K562 (cell line): ENCODE results near the gene PRDM15. TPM values are rescaled to one million over a fixed set of nuclear protein-coding genes. Genes with fewer than 3 reads are reported as not detected.

ENCODE experiments used
- ATAC-seq: fragments of 200-7000 bp; cut with Tn5 transposase; 3 replicates; pipeline ENCODE4 v1.9.1; 2020; ENCODE audit warnings: moderate library complexity
- Bru-seq: library from RNA; stranded (reverse); fragments of 400-500 nt; gene quantifications from one replicate; lab custom pipeline; 2021; lab: Mats Ljungman, UMichigan
- BruChase-seq, 2 experiments: library from RNA; stranded (reverse); fragments of 400-500 nt; gene quantifications; one replicate each; lab custom pipeline; 2021; lab: Mats Ljungman, UMichigan
- BruUV-seq: library from RNA; stranded (reverse); fragments of 400-500 nt; replicated peaks from 2 replicates; lab custom pipeline; 2021; lab: Mats Ljungman, UMichigan
- CTCF ChIA-PET: fragments of 300-600 bp; formaldehyde crosslinking; extraction: SDS; loops from one replicate; lab custom pipeline; 2021; ENCODE audit warnings: low intra/inter-chr PET ratio; lab: Yijun Ruan, JAX
- POLR2A ChIA-PET: fragments of 300-600, 350-650 bp; sonication (Branson Sonifier 250); formaldehyde crosslinking; extraction: SDS; loops from one replicate; lab custom pipeline; 2021; ENCODE audit warnings: antibody characterized with exemption, inconsistent platforms; lab: Yijun Ruan, JAX
- DNase-seq, 4 experiments: peaks; one replicate each; pipeline versions ENCODE4 v3.0.0 to v3.0.0-alpha.2; 2011 to 2018; ENCODE audit warnings: low spot score in 3 of 4, mixed read lengths in 3 of 4; ENCODE audit errors: extremely low read depth in 1 of 4
- FAIRE-seq: peaks from 2 replicates; lab custom pipeline; 2011; peaks lifted over from hg19 to GRCh38; lab: Jason Lieb, UNC
- H2AFZ ChIP-seq: 2 replicates; pipeline ENCODE4 v1.6.0; 2011; ENCODE audit warnings: low read depth, low read length, control low read depth, inconsistent platforms
- H3K27ac ChIP-seq: fragments of 200-600 bp; 3 replicates; pipeline ENCODE4 v1.8.0; 2011; ENCODE audit warnings: low read depth, mild to moderate bottlenecking, control low read depth, inconsistent platforms, low read length, moderate library complexity, mixed read lengths; ENCODE audit errors: extremely low read depth
- H3K27me3 ChIP-seq, 2 experiments: fragments of 300-600 bp in 1 of 2; 2 replicates in 1 of 2; 3 replicates in 1 of 2; pipeline versions ENCODE4 v1.6.0 to v1.8.0; 2011; ENCODE audit warnings: inconsistent platforms in 2 of 2, low read length in 2 of 2, mild to moderate bottlenecking in 1 of 2, mixed read lengths in 1 of 2, moderate library complexity in 1 of 2; ENCODE audit not compliant: control insufficient read depth in 2 of 2, insufficient read depth in 2 of 2
- H3K36me3 ChIP-seq: fragments of 300-600 bp; 3 replicates; pipeline ENCODE4 v1.8.0; 2011; ENCODE audit warnings: mild to moderate bottlenecking, low read length, inconsistent platforms; ENCODE audit not compliant: control insufficient read depth, insufficient read depth
- H3K4me1 ChIP-seq, 2 experiments: fragments of 200-600 bp in 1 of 2; replicated peaks in 1 of 2; 2 replicates in 1 of 2; 3 replicates in 1 of 2; pipeline versions ENCODE4 v1.5.1 to v1.8.0; 2011; ENCODE audit warnings: inconsistent platforms in 2 of 2, low read length in 2 of 2, mild to moderate bottlenecking in 1 of 2, mixed read lengths in 1 of 2, moderate library complexity in 1 of 2; ENCODE audit not compliant: control insufficient read depth in 2 of 2, insufficient read depth in 2 of 2
- H3K4me2 ChIP-seq: 2 replicates; pipeline ENCODE4 v1.6.1; 2011; ENCODE audit warnings: low read length, control low read depth, inconsistent platforms, mixed read lengths; ENCODE audit not compliant: insufficient read depth
- H3K4me3 ChIP-seq: fragments of 200-600 bp; sonication (generic), shearing (Covaris generic); 2 replicates; pipeline ENCODE4 v1.5.1; 2016; ENCODE audit warnings: control low read depth, inconsistent platforms
- H3K79me2 ChIP-seq: fragments of 200-600 bp; 3 replicates; pipeline ENCODE4 v1.8.0; 2011; ENCODE audit warnings: low read length, inconsistent platforms; ENCODE audit not compliant: control insufficient read depth, insufficient read depth
- H3K9ac ChIP-seq, 2 experiments: 2 replicates each; pipeline versions ENCODE4 v1.6.0 to v1.6.1; 2011; ENCODE audit warnings: low read depth in 2 of 2, low read length in 2 of 2, control low read depth in 1 of 2, inconsistent platforms in 1 of 2, mild to moderate bottlenecking in 1 of 2, mixed read lengths in 1 of 2; ENCODE audit not compliant: insufficient read depth in 1 of 2
- H3K9me1 ChIP-seq: one replicate; pipeline ENCODE4 v1.6.0; 2011; ENCODE audit warnings: inconsistent platforms, mild to moderate bottlenecking, low read length, moderate library complexity; ENCODE audit not compliant: control insufficient read depth, insufficient read depth
- H3K9me3 ChIP-seq: replicated peaks from 2 replicates; pipeline ENCODE4 v1.5.1; 2011; ENCODE audit warnings: low read depth, low read length, inconsistent platforms; ENCODE audit not compliant: control insufficient read depth, insufficient read depth
- H4K20me1 ChIP-seq: replicated peaks from 2 replicates; pipeline ENCODE4 v1.6.1; 2011; ENCODE audit warnings: low read length, inconsistent platforms, mixed read lengths; ENCODE audit not compliant: control insufficient read depth, insufficient read depth
- AFF4 ChIP-seq: sonication (generic); formaldehyde crosslinking; IDR thresholded peaks from 2 replicates; pipeline ENCODE4 v1.8.0; 2023; ENCODE audit warnings: mild to moderate bottlenecking, missing genetic modification reagents
- ELF4 ChIP-seq: fragments of 450-650 bp; formaldehyde crosslinking; IDR thresholded peaks from 2 replicates; pipeline ENCODE4 v1.4.0; 2022; ENCODE audit warnings: missing genetic modification characterization
- HCFC1 ChIP-seq: IDR thresholded peaks from 2 replicates; pipeline ENCODE4 v1.6.1; 2012; ENCODE audit warnings: low read depth, low read length, improper control_type of control experiment
- MXD1 ChIP-seq: fragments of 250-450 bp; sonication (Bioruptor Pico); IDR thresholded peaks from 2 replicates; pipeline ENCODE4 v1.8.0; 2021; ENCODE audit warnings: borderline replicate concordance, mild to moderate bottlenecking, moderate library complexity; ENCODE audit not compliant: poor library complexity, severe bottlenecking
- RB1 ChIP-seq: fragments of 450-650 bp; IDR thresholded peaks from 2 replicates; pipeline ENCODE4 v1.6.1; 2017; ENCODE audit warnings: low read depth, mild to moderate bottlenecking
- SRSF3 ChIP-seq: fragments of 200-400 bp; formaldehyde crosslinking; IDR thresholded peaks from 2 replicates; pipeline ENCODE4 v1.6.1; 2016; ENCODE audit warnings: mild to moderate bottlenecking, low read length, moderate library complexity; ENCODE audit not compliant: insufficient read depth
- TEAD4 ChIP-seq, 2 experiments: sonication (generic) in 1 of 2; formaldehyde crosslinking in 1 of 2; IDR thresholded peaks; 2 replicates each; pipeline versions ENCODE4 v1.6.1 to v1.8.0; 2012 to 2022; ENCODE audit warnings: borderline replicate concordance in 1 of 2, inconsistent platforms in 1 of 2, low read length in 1 of 2, mild to moderate bottlenecking in 1 of 2, missing genetic modification reagents in 1 of 2
- ZNF511 ChIP-seq: sonication (generic); formaldehyde crosslinking; IDR thresholded peaks from 2 replicates; pipeline ENCODE4 v1.8.0; 2022; ENCODE audit warnings: mild to moderate bottlenecking, missing genetic modification reagents
- WGBS: fragments of 100-300 bp; shearing (Covaris generic); methylation state at CpG from one replicate; pipeline ENCODE4 v1.1.6; 2016; ENCODE audit warnings: low coverage, mixed read lengths; ENCODE audit not compliant: insufficient coverage; ENCODE audit errors: missing lambda C conversion rate; 5-methylcytosine and 5-hydroxymethylcytosine counted together
- in situ Hi-C: fragments of 300-500 bp; cut with MboI; formaldehyde crosslinking; loops from 4 replicates; pipeline ENCODE4 v1.15.0; 2018; ENCODE audit warnings: inconsistent platforms, mixed read lengths
- intact Hi-C: fragments of 100-400 bp; cut with micrococcal nuclease; formaldehyde crosslinking; loops from 2 replicates; pipeline ENCODE4 v1.14.2; 2022
- long read RNA-seq, 3 experiments: library from polyadenylated mRNA in 2 of 3; library from RNA in 1 of 3; unstranded in 2 of 3; stranded (forward) in 1 of 3; transcript quantifications; one replicate each; pipeline ENCODE4 v2.0.0, GENCODE V29; 2019 to 2022
- polyA minus RNA-seq, 3 experiments: library from RNA; depleted of rRNA, polyadenylated mRNA; stranded (reverse); fragments of >200 nt; gene quantifications; 2 replicates each; pipeline ENCODE4 v1.2.3, GENCODE V29; 2011
- polyA plus RNA-seq, 8 experiments: library from polyadenylated mRNA; depleted of rRNA in 4 of 8; stranded (reverse) in 5 of 8; unstranded in 3 of 8; fragments of >200 nt; fragmentation: Nextera tagmentation in 2 of 8; fragmentation: Illumina TruSeq in 1 of 8; extraction: Ambion mirVana in 2 of 8; extraction: Trizol in 1 of 8; gene quantifications; 2 replicates each; pipeline versions ENCODE4 v1.2.1 to v1.2.3, GENCODE V29; 2011 to 2014; ENCODE audit warnings: inconsistent platforms in 1 of 8, missing spikeins in 1 of 8
- total RNA-seq, 7 experiments: library from RNA; depleted of rRNA in 6 of 7; stranded (reverse); fragments of >200 nt in 6 of 7; fragmentation: Illumina TruSeq in 2 of 7; extraction: Trizol in 2 of 7; gene quantifications; 2 replicates each; pipeline versions ENCODE4 v1.2.1 to v1.2.3, GENCODE V29; 2011 to 2021; ENCODE audit warnings: low replicate concordance in 1 of 7

The PRDM15 gene
- total RNA-seq (2011; cell fraction: chromatin; rRNA removed; ENCODE audit: low replicate concordance), result 56.7 and 69.0 TPM in 2 replicates
- total RNA-seq (2011; cell fraction: nucleolus; rRNA removed), result 33.8 and 45.0 TPM in 2 replicates
- 31.8 and 32.0 TPM in 2 replicates for total RNA-seq (2011; cell fraction: nucleoplasm; rRNA removed)
- total RNA-seq (2014; rRNA removed) (6.2 and 10.0 TPM in 2 replicates), total RNA-seq (2014; rRNA removed; fragmentation: Illumina TruSeq; extraction: Trizol) (2.9 and 4.4 TPM in 2 replicates), total RNA-seq (2015; rRNA removed; fragmentation: Illumina TruSeq; extraction: Trizol) (6.0 and 6.6 TPM in 2 replicates), total RNA-seq (2021) (7.6 and 9.2 TPM in 2 replicates), polyA plus RNA-seq (2011; rRNA removed) (6.6 and 12.2 TPM in 2 replicates), polyA plus RNA-seq (2014; fragmentation: Illumina TruSeq; extraction: Trizol) (6.0 and 6.2 TPM in 2 replicates), polyA plus RNA-seq (2014; fragmentation: Nextera tagmentation; extraction: Ambion mirVana) (1 to 10 TPM in 1 of 2 experiments, under 1 TPM in 1; 0.93 to 1.0 TPM), polyA plus RNA-seq (2014; rRNA removed) (7.1 and 8.5 TPM in 2 replicates), polyA minus RNA-seq (2011; rRNA and poly(A)+ RNA removed) (17.3 and 20.4 TPM in 2 replicates), Bru-seq, nascent RNA (percentile 61 among the genes with signal in this experiment), BruChase-seq, experiment 1, labeled RNA remaining after a 2-hour chase (percentile 56 among the genes with signal in this experiment), BruChase-seq, experiment 2, labeled RNA remaining after a 6-hour chase (percentile 58 among the genes with signal in this experiment)
- 6.8 and 7.5 TPM in 2 replicates for polyA plus RNA-seq (2011; cell fraction: cytosol; rRNA removed)
- polyA plus RNA-seq (2011; cell fraction: nucleus; rRNA removed), result 44.0 and 68.1 TPM in 2 replicates
- 6.2 and 6.8 TPM in 2 replicates for polyA plus RNA-seq (2012)
- polyA minus RNA-seq (2011; cell fraction: cytosol; rRNA and poly(A)+ RNA removed), result 7.4 and 14.3 TPM in 2 replicates
- 15.9 and 23.1 TPM in 2 replicates for polyA minus RNA-seq (2011; cell fraction: nucleus; rRNA and poly(A)+ RNA removed)
- long read RNA-seq, experiment 1, partial matches to known transcripts, result 4 of 23 reads
- long read RNA-seq, experiment 1, other reads (novel, unspliced or antisense), result 15 of 23 reads
- long read RNA-seq, experiment 2, partial matches to known transcripts, result 0 of 3 reads
- long read RNA-seq, experiment 2, other reads (novel, unspliced or antisense), result 3 of 3 reads
- long read RNA-seq, experiment 3, partial matches to known transcripts, result 0 of 2 reads
- long read RNA-seq, experiment 3, other reads (novel, unspliced or antisense), result 2 of 2 reads

GRCh38 chr21:41879190-41879998, at the start of gene PRDM15:
Gene PRDM15, minus strand, starts transcription at chr21:41879344. Its CDS starts 18,981 bp downstream, at chr21:41860363.
- ATAC-seq, result peak; percentile 69
- peaks cover 4% of the 10 kb centered on the region; the same call in 1 of the 3 replicates for H3K36me3 ChIP-seq
- in situ Hi-C loops, result no loop called here
- H4K20me1 ChIP-seq, result no peaks in the 10 kb centered on the region
- H3K9ac ChIP-seq, result peak within 1 kb of the TSS; percentile 96 to 98
- H3K4me1 ChIP-seq, result peaks cover 20 to 27% of the 10 kb centered on the region in 2 experiments
- CTCF ChIA-PET, result interaction anchor here (1.2 kb wide), 1 partner anchor 63 kb away, joined by 3 read pairs; no protein-coding TSS in a partner anchor
- WGBS, result 2% methylated on average over 24 of the region's 89 CpGs
- POLR2A ChIA-PET, result interaction anchor here (0.6 to 2.1 kb wide), 13 partner anchors 9 to 131 kb away, joined by 3 to 10 read pairs (median 4); partner anchors contain the start of gene ZBTB21
- peak within 1 kb of the TSS; percentile 89 for H3K4me3 ChIP-seq
- no peaks in the 10 kb centered on the region for H3K9me1 ChIP-seq
- DNase-seq, result peak; percentile 91 to 93 (median 92)
- FAIRE-seq, result no peak
- H3K79me2 ChIP-seq, result peaks cover 36% of the 10 kb centered on the region
- TSS peak; percentile 93 for BruUV-seq
- intact Hi-C loops, result loop anchor here (5.0 to 10.0 kb wide), 2 partner anchors 78 to 135 kb away; partner anchors contain the start of gene ZBTB21
- H2AFZ ChIP-seq, result peak within 1 kb of the TSS; percentile 75
- H3K27me3 ChIP-seq, result no peaks in the 10 kb centered on the region
- H3K4me2 ChIP-seq, result peak within 1 kb of the TSS; percentile 92
- no peaks in the 10 kb centered on the region for H3K9me3 ChIP-seq
- peak within 1 kb of the TSS; percentile 96 for H3K27ac ChIP-seq
- TF ChIP-seq AFF4 (CRISPR knock-in tag), result peak; percentile 83
- TF ChIP-seq HCFC1, result peak; percentile 80
- TF ChIP-seq TEAD4 (IDR thresholded peaks at IDR 0.05; ENCODE audit: low read length), result 0 out of 2 replicates have a peak, but pooled peaks have one; percentile 30
- TF ChIP-seq TEAD4 (CRISPR knock-in tag; IDR thresholded peaks at IDR 0.05; ENCODE audit: borderline replicate concordance), result no peak
- TF ChIP-seq SRSF3, result 0 out of 2 replicates have a peak, but pooled peaks have one; percentile 67
- no peak for TF ChIP-seq ELF4 (CRISPR knock-in tag)
- peak; percentile 77 for TF ChIP-seq RB1
- TF ChIP-seq MXD1 (CRISPR knock-in tag), result peak; percentile 50
- TF ChIP-seq ZNF511 (CRISPR knock-in tag), result peak; percentile 95
